ENCODE results near the gene GLOD5. TPM values are rescaled to one million over a fixed set of nuclear protein-coding genes. Genes with fewer than 3 reads are reported as not detected.

Gene GLOD5
- total and polyA plus RNA-seq, 2 of the 8 experiments (the other 6 are each of a cell fraction or from before 2014, with no cell fraction given): 0.18 TPM; not detected in 1

- TF ChIP-seq CHD7 (IDR thresholded peaks at IDR 0.05; ENCODE audit: insufficient replicate concordance, low read length): no peak
- no peak for TF ChIP-seq CTCF (IDR thresholded peaks at IDR 0.05; ENCODE audit: control extremely low read depth in 1 of 3, insufficient read depth in 1 of 3, low read depth in 1 of 3, low read length in 3 of 3)
- TF ChIP-seq POU5F1 (IDR thresholded peaks at IDR 0.05; ENCODE audit: low read depth, low read length): no peak
- TF ChIP-seq RXRA (IDR thresholded peaks at IDR 0.05; ENCODE audit: insufficient read depth, low read depth, low read length): no peak
- no peak for TF ChIP-seq CBX8 (IDR thresholded peaks at IDR 0.05; ENCODE audit: borderline replicate concordance, low read depth, low read length)
- no peak for TF ChIP-seq MAFK (IDR thresholded peaks at IDR 0.05; ENCODE audit: low read depth, low read length)
- no peak for TF ChIP-seq CTBP2 (IDR thresholded peaks at IDR 0.05; ENCODE audit: borderline replicate concordance, insufficient read depth, insufficient read length, low read length)
Measured at GRCh38 chrX:48801280-48802088, 39.9 kb downstream of the GLOD5 start, which contains the start of gene HDAC6 (continued).

All from H1 (cell line).